K562 (cell line): Measurements from ENCODE around the gene WDR45B. TPM values are rescaled to one million over a fixed set of nuclear protein-coding genes. Genes with fewer than 3 reads are reported as not detected.

Experiments used
- GTF2B ChIP-seq: IDR thresholded peaks from 2 replicates; pipeline ENCODE4 v1.6.1; 2011; ENCODE audit not compliant: insufficient read length; ENCODE audit errors: extremely low read depth
- POLR3G ChIP-seq: IDR thresholded peaks from 2 replicates; pipeline ENCODE4 v1.6.1; 2011; ENCODE audit not compliant: insufficient read length, insufficient replicate concordance; ENCODE audit errors: extremely low read depth
- PYGO2 ChIP-seq: fragments of 450-650 bp; IDR thresholded peaks from 2 replicates; pipeline ENCODE4 v1.6.1; 2016; ENCODE audit warnings: mild to moderate bottlenecking, missing genetic modification characterization, moderate library complexity, missing compliant biosample characterization
- polyA plus RNA-seq, 8 experiments: library from polyadenylated mRNA; depleted of rRNA in 4 of 8; stranded (reverse) in 5 of 8; unstranded in 3 of 8; fragments of >200 nt; fragmentation: Nextera tagmentation in 2 of 8; fragmentation: Illumina TruSeq in 1 of 8; extraction: Ambion mirVana in 2 of 8; extraction: Trizol in 1 of 8; gene quantifications; 2 replicates each; pipeline versions ENCODE4 v1.2.1 to v1.2.3, GENCODE V29; 2011 to 2014; ENCODE audit warnings: inconsistent platforms in 1 of 8, missing spikeins in 1 of 8
- total RNA-seq, 7 experiments: library from RNA; depleted of rRNA in 6 of 7; stranded (reverse); fragments of >200 nt in 6 of 7; fragmentation: Illumina TruSeq in 2 of 7; extraction: Trizol in 2 of 7; gene quantifications; 2 replicates each; pipeline versions ENCODE4 v1.2.1 to v1.2.3, GENCODE V29; 2011 to 2021; ENCODE audit warnings: low replicate concordance in 1 of 7
- TF ChIP-seq, protein P1 (sequence below), 3 experiments: fragments of 200-800 bp in 1 of 3; fragments of 250-450 bp in 1 of 3; fragments of 450-650 bp in 1 of 3; sonication (Bioruptor Pico) in 1 of 3; sonication (Bioruptor generic) in 1 of 3; formaldehyde crosslinking in 1 of 3; IDR thresholded peaks; 2 replicates each; pipeline versions ENCODE4 v1.6.1 to v1.8.0; 2016 to 2022; ENCODE audit warnings: mild to moderate bottlenecking in 2 of 3, missing genetic modification characterization in 2 of 3, missing compliant biosample characterization in 1 of 3, moderate library complexity in 1 of 3

Gene WDR45B
- total and polyA plus RNA-seq, 9 of the 15 experiments (the other 6 are each of a cell fraction or from before 2014, with no cell fraction given) = 0.72 to 74.4 (median 35.9) TPM

DNA sequence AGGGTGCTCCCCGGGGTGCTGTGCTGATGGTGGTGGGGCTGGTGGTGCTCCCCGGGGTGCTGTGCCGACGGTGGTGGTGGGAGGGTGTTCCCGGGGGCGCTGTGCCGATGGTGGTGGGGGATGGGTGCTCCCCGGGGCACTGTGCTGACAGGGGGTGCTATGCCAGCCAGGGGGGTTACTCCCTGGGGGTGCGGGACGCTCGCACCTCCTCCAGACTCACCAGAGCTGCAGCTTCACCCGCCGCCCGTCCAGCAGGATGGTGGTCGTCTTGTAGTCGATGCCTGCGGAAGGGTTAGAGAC is 16.0 kb upstream of the WDR45B start (continued):
- TF ChIP-seq, protein P1, sequence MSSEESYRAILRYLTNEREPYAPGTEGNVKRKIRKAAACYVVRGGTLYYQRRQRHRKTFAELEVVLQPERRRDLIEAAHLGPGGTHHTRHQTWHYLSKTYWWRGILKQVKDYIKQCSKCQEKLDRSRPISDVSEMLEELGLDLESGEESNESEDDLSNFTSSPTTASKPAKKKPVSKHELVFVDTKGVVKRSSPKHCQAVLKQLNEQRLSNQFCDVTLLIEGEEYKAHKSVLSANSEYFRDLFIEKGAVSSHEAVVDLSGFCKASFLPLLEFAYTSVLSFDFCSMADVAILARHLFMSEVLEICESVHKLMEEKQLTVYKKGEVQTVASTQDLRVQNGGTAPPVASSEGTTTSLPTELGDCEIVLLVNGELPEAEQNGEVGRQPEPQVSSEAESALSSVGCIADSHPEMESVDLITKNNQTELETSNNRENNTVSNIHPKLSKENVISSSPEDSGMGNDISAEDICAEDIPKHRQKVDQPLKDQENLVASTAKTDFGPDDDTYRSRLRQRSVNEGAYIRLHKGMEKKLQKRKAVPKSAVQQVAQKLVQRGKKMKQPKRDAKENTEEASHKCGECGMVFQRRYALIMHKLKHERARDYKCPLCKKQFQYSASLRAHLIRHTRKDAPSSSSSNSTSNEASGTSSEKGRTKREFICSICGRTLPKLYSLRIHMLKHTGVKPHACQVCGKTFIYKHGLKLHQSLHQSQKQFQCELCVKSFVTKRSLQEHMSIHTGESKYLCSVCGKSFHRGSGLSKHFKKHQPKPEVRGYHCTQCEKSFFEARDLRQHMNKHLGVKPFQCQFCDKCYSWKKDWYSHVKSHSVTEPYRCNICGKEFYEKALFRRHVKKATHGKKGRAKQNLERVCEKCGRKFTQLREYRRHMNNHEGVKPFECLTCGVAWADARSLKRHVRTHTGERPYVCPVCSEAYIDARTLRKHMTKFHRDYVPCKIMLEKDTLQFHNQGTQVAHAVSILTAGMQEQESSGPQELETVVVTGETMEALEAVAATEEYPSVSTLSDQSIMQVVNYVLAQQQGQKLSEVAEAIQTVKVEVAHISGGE (CRISPR knock-in tag; IDR thresholded peaks at IDR 0.05) = no peak
- TF ChIP-seq PYGO2 (no peak), GTF2B (no peak), POLR3G (no peak)
- TF ChIP-seq, all 486 proteins: peak for 0
